ENCODE measurements around the gene LEPROT. TPM values are rescaled to one million over a fixed set of nuclear protein-coding genes. Genes with fewer than 3 reads are reported as not detected.

Gene LEPROT
- total and polyA plus RNA-seq, 2 experiments from 2014 or later: 22.9 to 24.9 TPM

GRCh38 chr1:65458730-65459396 is 38.4 kb downstream of the LEPROT start:
- Mint-ChIP-seq H3K4me1 (peaks cover 21% of the 10 kb centered on the region), H3K4me3 (no peak overlapping the region), H3K36me3 (ENCODE audit: low read depth) (peaks cover 21% of the 10 kb centered on the region), H3K9me3 (peaks cover 22% of the 10 kb centered on the region), H3K27me3 (ENCODE audit: insufficient read depth, low read depth, poor library complexity) (peaks cover 2% of the 10 kb centered on the region), H3K27ac (no peak overlapping the region)
- Histone ChIP-seq H3K4me1 (ENCODE audit: insufficient read depth) (peaks cover 5% of the 10 kb centered on the region), H3K79me2 (replicated peaks; ENCODE audit: insufficient read depth) (no peaks in the 10 kb centered on the region), H3K4me2 (no peak overlapping the region), H3F3A (replicated peaks; ENCODE audit: low read depth) (no peaks in the 10 kb centered on the region), H2AFZ (peak overlapping the region; percentile 9; the same call in 1 of the 2 replicates), H3K36me3 (ENCODE audit: insufficient read depth) (no peaks in the 10 kb centered on the region; the same call in 1 of the 2 replicates), H3K27me3 (ENCODE audit: insufficient read depth) (no peaks in the 10 kb centered on the region), H4K20me1 (replicated peaks; ENCODE audit: insufficient read depth) (no peaks in the 10 kb centered on the region), H3K27ac (ENCODE audit: low read depth) (no peak overlapping the region), H3K4me3 (no peak overlapping the region), H3K9me2 (ENCODE audit: insufficient read depth) (no peaks in the 10 kb centered on the region)
- TF ChIP-seq ZNF114 (CRISPR knock-in tag; IDR thresholded peaks at IDR 0.05) (no peak), STAT1 (IDR thresholded peaks at IDR 0.05; ENCODE audit: unreplicated experiment) (no peak), CREB1 (CRISPR knock-in tag; IDR thresholded peaks at IDR 0.05; ENCODE audit: low read depth) (no peak), EZH2 (IDR thresholded peaks at IDR 0.05; ENCODE audit: low read depth, unreplicated experiment) (no peak), NANOG (IDR thresholded peaks at IDR 0.05; ENCODE audit: borderline replicate concordance) (no peak), REST (IDR thresholded peaks at IDR 0.05; ENCODE audit: unreplicated experiment) (no peak), EZH2phosphoT487 (IDR thresholded peaks at IDR 0.05; ENCODE audit: unreplicated experiment) (no peak), ETS1 (IDR thresholded peaks at IDR 0.05) (no peak), ZNF331 (CRISPR knock-in tag; IDR thresholded peaks at IDR 0.05; ENCODE audit: low read depth) (no peak), CTCF (conservative IDR thresholded peaks at IDR 0.05; ENCODE audit: low read depth in 2 of 2) (no peak), POLR2AphosphoS5 (IDR thresholded peaks at IDR 0.05; ENCODE audit: low read depth) (no peak)
- peak; percentile 49 for ATAC-seq
- no peak for DNase-seq (ENCODE audit: low spot score)
